H1 (cell line): Measurements from ENCODE around the gene SNAP47. TPM values are rescaled to one million over a fixed set of nuclear protein-coding genes. Genes with fewer than 3 reads are reported as not detected.
A peak's percentile ranks its signal among the peaks of the same experiment; 100 is the strongest.

Experiments
- CTCF ChIP-seq, 3 experiments: IDR thresholded peaks; 1 replicate in 2 of 3; 2 replicates in 1 of 3; pipeline versions ENCODE4 v1.5.1 to v1.6.1; 2011; ENCODE audit warnings: low read length in 3 of 3, mild to moderate bottlenecking in 3 of 3, inconsistent platforms in 2 of 3, low read depth in 1 of 3, moderate library complexity in 1 of 3; ENCODE audit not compliant: insufficient read depth in 1 of 3; ENCODE audit errors: control extremely low read depth in 1 of 3
- RAD21 ChIP-seq, 2 experiments: IDR thresholded peaks in 1 of 2; conservative IDR thresholded peaks in 1 of 2; 2 replicates each; pipeline ENCODE4 v1.6.1; 2011; ENCODE audit warnings: low read depth in 2 of 2, low read length in 2 of 2, improper control_type of control experiment in 1 of 2, inconsistent platforms in 1 of 2, mild to moderate bottlenecking in 1 of 2, moderate library complexity in 1 of 2
- polyA plus RNA-seq, 7 experiments: library from polyadenylated mRNA; depleted of rRNA in 3 of 7; stranded (reverse) in 5 of 7; unstranded in 2 of 7; fragments of >200 nt in 5 of 7; fragments of 200-250 nt in 2 of 7; gene quantifications; 1 replicate in 5 of 7; 2 replicates in 1 of 7; 4 replicates in 1 of 7; pipeline versions ENCODE4 v1.2.1 to v1.2.3, GENCODE V29; 2011 to 2013; ENCODE audit warnings: missing spikeins in 2 of 7, mixed read lengths in 2 of 7
- total RNA-seq: library from RNA; stranded (reverse); fragmentation: NEBNext Ultra II Directional; extraction: Animal tissue kit (Norgen Biotek cat#: 25700); gene quantifications from 2 replicates; pipeline ENCODE4 v1.2.1, GENCODE V29; 2021

The SNAP47 gene
- total and polyA plus RNA-seq, 2 of the 8 experiments (the other 6 are each of a cell fraction or from before 2014, with no cell fraction given) = 37.6 to 42.2 TPM

- peak in 2 of 3 experiments; percentile 43; a peak in 3 of 4 replicates for TF ChIP-seq CTCF (IDR thresholded peaks at IDR 0.05; ENCODE audit: control extremely low read depth in 1 of 3, insufficient read depth in 1 of 3, low read depth in 1 of 3, low read length in 3 of 3)
- peak in 1 of 2 experiments; percentile 12; a peak in 2 of 4 replicates for TF ChIP-seq RAD21 (IDR thresholded peaks at IDR 0.05 in 1 of 2, conservative IDR thresholded peaks at IDR 0.05 in 1 of 2; ENCODE audit: low read depth in 2 of 2, low read length in 2 of 2)
Observed at GRCh38 chr1:227742738-227743715, 7.8 kb downstream of the SNAP47 start (continued).
